GM04503 (cell line): ENCODE data around the gene SLC35A3.

ENCODE experiments used
- DNase-seq: peaks from one replicate; pipeline ENCODE4 v3.0.0-alpha.2; 2012; ENCODE audit warnings: low read depth

Gene SLC35A3

DNA sequence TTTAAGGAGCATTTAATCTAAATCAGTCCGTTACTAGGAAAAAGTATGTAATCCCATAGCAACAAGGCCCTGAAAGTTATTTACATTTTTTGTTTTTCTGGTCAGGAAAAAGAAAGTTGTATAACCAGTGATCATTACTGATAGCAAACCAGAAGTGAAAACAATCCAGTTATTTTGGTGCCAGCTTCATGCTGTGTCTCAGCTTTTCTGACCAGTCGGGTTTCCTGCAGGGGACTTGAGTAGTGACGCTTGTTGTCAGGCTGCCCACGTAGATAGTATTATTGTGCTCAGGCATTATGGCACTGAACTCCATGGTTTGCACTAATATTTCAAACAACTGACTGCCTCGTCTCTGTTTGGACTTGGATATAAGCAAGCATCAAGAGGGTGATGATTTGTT, 107.7 kb downstream of the SLC35A3 start:
- DNase-seq, result no peak

DNA sequence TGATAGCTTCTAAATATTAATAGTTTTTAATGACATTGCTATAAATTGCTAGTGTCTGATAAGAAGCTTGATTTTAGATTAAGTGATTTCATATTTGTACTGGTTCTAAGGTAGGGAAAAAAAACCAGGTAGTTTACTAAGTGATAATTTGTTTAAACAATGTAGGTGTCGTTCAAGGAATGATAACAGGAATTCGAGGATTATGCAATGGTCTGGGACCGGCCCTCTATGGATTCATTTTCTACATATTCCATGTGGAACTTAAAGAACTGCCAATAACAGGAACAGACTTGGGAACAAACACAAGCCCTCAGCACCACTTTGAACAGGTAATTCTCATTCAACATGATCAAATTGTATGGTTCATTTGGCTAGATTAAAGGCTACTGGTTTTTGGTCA, 110.5 kb downstream of the SLC35A3 start:
- DNase-seq, result no peak
